NOMO-1 treated with DMSO at 0.1 percent for 48 hours (cell line): ENCODE results near the gene TOR2A.

Source experiments
- DNase-seq: peaks from one replicate; lab custom pipeline; 2025; ENCODE audit not compliant: unreplicated experiment; lab: John Stamatoyannopoulos, UW

The TOR2A gene

GRCh38 chr9:127734747-127735529 lies at the start of gene TOR2A:
Gene TOR2A, minus strand, starts transcription at chr9:127735294. Its CDS starts 24 bp downstream, at chr9:127735270.
- DNase-seq, result peak; percentile 98

GRCh38 chr9:127783111-127784008 lies 48.3 kb upstream of the TOR2A start:
- DNase-seq, result peak; percentile 96

- DNase-seq, result no peak
Observed at GRCh38 chr9:127781806-127782205, 46.7 kb upstream of the TOR2A start.

GRCh38 chr9:127780909-127781308 lies 45.8 kb upstream of the TOR2A start:
- peak; percentile 85 for DNase-seq

- DNase-seq, result no peak
Observed at GRCh38 chr9:127780126-127780885, 45.2 kb upstream of the TOR2A start.

GRCh38 chr9:127779136-127779981 lies 44.3 kb upstream of the TOR2A start:
- DNase-seq, result peak; percentile 72

- DNase-seq, result peak; percentile 79
Observed at GRCh38 chr9:127778280-127779135, 43.4 kb upstream of the TOR2A start, which contains the start of gene SH2D3C. Gene SH2D3C, minus strand, starts transcription at chr9:127778666. Its CDS starts 39 bp downstream, at chr9:127778627.

GRCh38 chr9:127777368-127777980 lies 42.4 kb upstream of the TOR2A start:
- no peak for DNase-seq

GRCh38 chr9:127776924-127777289 lies 41.8 kb upstream of the TOR2A start:
- DNase-seq, result no peak

- DNase-seq, result peak; percentile 82
Observed at GRCh38 chr9:127776195-127776923, 41.3 kb upstream of the TOR2A start.

- DNase-seq, result no peak
Observed at GRCh38 chr9:127773981-127774380, 38.9 kb upstream of the TOR2A start.

GRCh38 chr9:127773272-127773671 lies 38.2 kb upstream of the TOR2A start:
- no peak for DNase-seq

GRCh38 chr9:127772603-127773002 lies 37.5 kb upstream of the TOR2A start:
- no peak for DNase-seq

GRCh38 chr9:127771570-127772189 lies 36.6 kb upstream of the TOR2A start:
- no peak for DNase-seq

GRCh38 chr9:127770905-127771569 lies 35.9 kb upstream of the TOR2A start:
- peak; percentile 99 for DNase-seq

GRCh38 chr9:127770583-127770904 lies 35.5 kb upstream of the TOR2A start:
- no peak for DNase-seq

- no peak for DNase-seq
Observed at GRCh38 chr9:127769929-127770582, 35.0 kb upstream of the TOR2A start.
